ENCODE data around the gene MAP3K6.

MAP3K6 gene

GRCh38 chr1:27366411-27367159, at the start of gene MAP3K6:
MAP3K6 (minus strand) TSS chr1:27366961; CDS start chr1:27366597, 364 bp downstream.
- ChIA-PET CTCF (interaction anchor here (0.8 to 3.0 kb wide), 9 partner anchors 9 to 66 kb away, joined by 3 to 19 read pairs (median 4); no protein-coding TSS in a partner anchor), POLR2A (ENCODE audit: low non-redundant PET) (interaction anchor here (0.6 to 1.1 kb wide), 5 partner anchors 9 to 392 kb away, joined by 3 to 8 read pairs (median 4); no protein-coding TSS in a partner anchor)
- DNase-seq (ENCODE audit: low spot score): peak; percentile 88
- H3K27ac ChIP-seq: peak within 1 kb of the TSS; percentile 100
- TF ChIP-seq CTCF (conservative IDR thresholded peaks at IDR 0.05; ENCODE audit: low read depth): peak; percentile 75

- CTCF ChIA-PET: interaction anchor here (0.6 to 0.7 kb wide), 2 partner anchors 56 to 522 kb away, joined by 3 read pairs; no protein-coding TSS in a partner anchor
- POLR2A ChIA-PET (ENCODE audit: low non-redundant PET): no interaction called here
- no peak overlapping the region for H3K27ac ChIP-seq
- TF ChIP-seq CTCF (conservative IDR thresholded peaks at IDR 0.05; ENCODE audit: low read depth): no peak
- DNase-seq (ENCODE audit: low spot score): no peak
These were observed 47.3 kb upstream of the MAP3K6 start for GRCh38 chr1:27414091-27414490.

- POLR2A ChIA-PET (ENCODE audit: low non-redundant PET): no interaction called here
- no peak for TF ChIP-seq CTCF (conservative IDR thresholded peaks at IDR 0.05; ENCODE audit: low read depth)
- CTCF ChIA-PET: interaction anchor here (0.6 to 0.7 kb wide), 2 partner anchors 208 to 284 kb away, joined by 3 read pairs; no protein-coding TSS in a partner anchor
- peak overlapping the region; percentile 8; the same call in 1 of the 2 replicates for H3K27ac ChIP-seq
- DNase-seq (ENCODE audit: low spot score): no peak
These were observed 46.2 kb upstream of the MAP3K6 start for GRCh38 chr1:27413004-27413403.

- ChIA-PET POLR2A (ENCODE audit: low non-redundant PET) (no interaction called here), CTCF (no interaction called here)
- no peak for DNase-seq (ENCODE audit: low spot score)
- no peak overlapping the region for H3K27ac ChIP-seq
- no peak for TF ChIP-seq CTCF (conservative IDR thresholded peaks at IDR 0.05; ENCODE audit: low read depth)
These were observed 45.7 kb upstream of the MAP3K6 start for GRCh38 chr1:27412502-27412901.

- no peak overlapping the region for H3K27ac ChIP-seq
- ChIA-PET POLR2A (ENCODE audit: low non-redundant PET) (no interaction called here), CTCF (no interaction called here)
- TF ChIP-seq CTCF (conservative IDR thresholded peaks at IDR 0.05; ENCODE audit: low read depth): no peak
- no peak for DNase-seq (ENCODE audit: low spot score)
These were observed 43.9 kb upstream of the MAP3K6 start for GRCh38 chr1:27410709-27411108.

- CTCF ChIA-PET: interaction anchor here (1.5 kb wide), 1 partner anchor 14 kb away, joined by 6 read pairs; no protein-coding TSS in a partner anchor
- POLR2A ChIA-PET (ENCODE audit: low non-redundant PET): no interaction called here
- TF ChIP-seq CTCF (conservative IDR thresholded peaks at IDR 0.05; ENCODE audit: low read depth): no peak
- no peak for DNase-seq (ENCODE audit: low spot score)
- H3K27ac ChIP-seq: no peak overlapping the region
These were observed 42.9 kb upstream of the MAP3K6 start for GRCh38 chr1:27409669-27410068.

All from RWPE1 (cell line).